Activated CD8-positive, alpha-beta memory T cell treated with anti-CD3 and anti-CD28 coated beads for 1 hour (primary cell): Measurements from ENCODE around the gene IL11.

ENCODE experiments used
- DNase-seq, 2 donors: peaks; one replicate each; pipeline ENCODE4 v3.0.0-alpha.2; 2020; ENCODE audit warnings: low read depth in 1 of 2; ENCODE audit errors: extremely low read depth in 1 of 2

Gene IL11

DNA sequence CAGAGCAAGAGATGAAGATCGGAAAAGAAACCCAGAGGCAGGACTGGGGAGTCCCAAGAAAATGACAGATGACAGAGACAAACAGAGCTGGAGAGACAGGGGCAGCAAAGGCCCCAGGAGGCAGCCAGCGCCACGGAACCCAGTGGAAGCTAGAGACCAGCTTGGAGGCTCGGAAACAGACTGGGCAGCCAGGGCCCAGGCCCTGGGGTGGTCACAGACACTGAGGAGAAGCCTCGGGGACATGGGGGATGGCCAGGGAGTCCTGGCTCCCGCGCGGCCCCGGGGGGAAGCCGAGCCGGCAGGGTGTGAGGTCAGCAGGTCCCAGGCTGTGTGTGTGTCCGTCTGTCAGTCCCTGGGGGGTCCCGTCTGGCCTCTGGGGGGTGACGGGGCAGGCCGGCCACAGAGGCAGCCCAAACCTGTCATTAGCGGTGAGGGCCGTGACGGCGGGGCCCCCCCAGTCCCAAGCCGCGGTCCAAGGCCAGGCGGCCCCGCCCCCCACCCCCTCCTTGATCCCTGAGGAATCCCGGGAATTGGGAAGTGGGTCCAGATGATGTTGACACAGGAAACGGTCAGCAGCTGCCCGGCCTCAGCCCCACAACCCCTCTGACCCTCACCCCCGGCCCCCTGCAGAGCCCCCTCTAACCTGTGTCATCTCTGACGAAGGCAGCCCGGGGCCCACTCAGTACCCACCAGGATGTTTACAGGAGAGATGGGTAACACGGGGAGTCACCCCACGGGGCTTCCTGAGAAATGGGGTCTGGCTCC is 3.9 kb upstream of the IL11 start:
- DNase-seq = no peak

- DNase-seq = no peak
Observed at GRCh38 chr19:55373306-55373992, 3.2 kb upstream of the IL11 start.

DNA sequence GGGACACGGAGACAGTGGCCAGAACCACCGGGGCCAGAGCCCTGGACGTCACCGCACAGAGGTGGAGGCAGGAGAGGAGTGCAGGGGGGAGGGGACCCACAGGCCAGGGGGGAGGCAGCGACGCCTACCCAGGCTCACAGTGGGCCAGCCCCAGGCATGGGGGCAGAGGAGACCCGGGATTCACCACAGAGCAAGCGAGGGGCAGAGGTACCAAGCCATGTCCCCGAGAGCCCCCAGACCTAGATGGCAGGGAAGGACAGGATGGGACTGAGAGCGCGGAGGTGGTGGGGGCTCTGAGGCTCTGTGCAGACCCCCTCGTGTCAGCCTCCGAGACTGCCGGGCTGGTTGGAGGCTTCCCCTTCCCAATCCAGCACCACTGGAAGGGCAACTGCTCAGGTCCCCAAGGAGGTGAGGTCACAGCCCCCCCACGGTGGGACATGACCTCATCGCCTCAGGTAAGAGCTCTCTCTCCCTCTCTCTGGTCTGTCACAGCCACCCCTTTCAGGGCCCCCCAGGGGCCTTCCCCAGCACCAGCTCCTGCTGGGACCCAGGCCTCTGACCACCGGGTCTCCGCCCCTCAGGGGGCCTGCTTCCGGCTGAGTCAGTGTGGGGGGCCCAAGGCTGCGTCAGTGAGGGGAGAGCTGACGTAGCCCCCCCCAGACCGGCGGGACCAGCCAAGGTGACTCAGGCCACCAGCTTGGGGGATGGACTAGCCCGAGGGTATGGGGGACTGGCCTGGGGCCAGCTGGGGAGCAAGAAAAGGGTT is 2.2 kb upstream of the IL11 start:
- DNase-seq = no peak

DNA sequence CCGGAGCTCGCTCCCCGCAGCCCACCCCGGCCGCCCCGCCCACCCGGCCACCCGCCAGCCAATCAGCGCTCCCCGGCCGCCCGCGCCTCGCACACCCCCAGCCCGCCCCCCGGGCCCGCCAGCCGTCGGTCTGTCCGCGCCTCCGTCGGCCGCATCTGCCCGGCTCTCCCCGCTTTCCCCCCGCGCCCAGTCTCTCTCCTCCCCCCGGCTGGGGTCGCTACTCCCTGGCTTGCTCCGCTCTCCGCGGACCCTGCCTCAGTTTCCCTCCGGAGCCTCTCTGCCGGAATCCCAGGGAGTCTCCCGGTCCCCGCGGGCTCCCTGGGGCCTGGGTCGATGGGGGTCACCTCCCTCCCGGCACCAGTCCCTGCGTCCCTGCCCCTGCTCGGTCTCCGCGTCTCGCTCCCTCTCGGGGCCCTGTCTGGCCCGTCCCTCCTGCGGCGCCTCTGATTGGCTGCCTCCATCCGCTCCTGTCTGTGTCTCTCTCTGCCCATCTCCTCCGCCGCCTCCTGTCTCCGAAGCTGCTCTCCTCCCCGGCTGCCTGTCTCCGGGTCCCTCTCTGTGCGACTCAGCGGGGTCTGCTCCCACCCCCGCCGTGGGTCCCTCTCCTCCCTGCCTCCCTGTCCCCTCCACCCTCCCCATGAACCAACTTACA is 484 bp downstream of the IL11 start:
- DNase-seq = no peak

GRCh38 chr19:55368701-55369563 is 1.3 kb downstream of the IL11 start:
- no peak for DNase-seq

DNA sequence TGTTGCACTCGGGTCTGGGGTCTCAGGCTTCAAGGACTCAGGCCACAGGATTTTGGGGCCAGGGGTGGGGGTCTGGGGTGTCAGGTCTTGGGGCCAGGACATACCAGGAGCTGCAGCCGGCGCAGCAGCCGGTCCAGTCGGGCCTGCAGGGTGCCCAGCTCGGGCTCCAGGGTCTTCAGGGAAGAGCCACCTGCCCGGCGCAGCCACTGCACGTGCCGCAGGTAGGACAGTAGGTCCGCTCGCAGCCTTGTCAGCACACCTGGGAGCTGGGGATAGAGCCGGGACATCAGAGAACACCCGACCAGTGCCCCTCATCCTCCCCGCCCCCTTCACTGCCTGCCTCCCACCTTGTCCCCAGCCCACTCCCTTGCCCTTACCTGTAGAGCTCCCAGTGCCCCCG is 2.2 kb downstream of the IL11 start:
- no peak for DNase-seq

DNA sequence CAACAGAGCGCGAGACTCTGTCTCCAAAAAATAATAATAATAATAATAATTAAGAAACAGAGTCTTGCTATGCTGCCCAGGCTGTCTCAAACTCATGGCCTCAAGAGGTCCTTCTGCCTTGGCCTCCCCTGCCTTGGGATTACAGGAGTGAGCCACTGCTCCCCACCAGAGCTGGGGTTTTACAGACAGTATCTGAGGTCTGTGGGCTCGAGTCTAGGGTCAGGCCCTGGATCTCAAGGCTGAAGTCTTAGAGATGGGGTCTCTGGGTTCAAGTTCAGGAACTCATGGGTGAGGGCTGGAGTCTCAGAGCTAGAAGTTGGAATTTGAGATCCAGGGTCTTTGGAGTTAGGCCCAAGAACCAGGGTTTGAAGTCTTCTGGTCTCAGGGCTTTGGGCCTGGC is 3.5 kb downstream of the IL11 start:
- no peak for DNase-seq

DNA sequence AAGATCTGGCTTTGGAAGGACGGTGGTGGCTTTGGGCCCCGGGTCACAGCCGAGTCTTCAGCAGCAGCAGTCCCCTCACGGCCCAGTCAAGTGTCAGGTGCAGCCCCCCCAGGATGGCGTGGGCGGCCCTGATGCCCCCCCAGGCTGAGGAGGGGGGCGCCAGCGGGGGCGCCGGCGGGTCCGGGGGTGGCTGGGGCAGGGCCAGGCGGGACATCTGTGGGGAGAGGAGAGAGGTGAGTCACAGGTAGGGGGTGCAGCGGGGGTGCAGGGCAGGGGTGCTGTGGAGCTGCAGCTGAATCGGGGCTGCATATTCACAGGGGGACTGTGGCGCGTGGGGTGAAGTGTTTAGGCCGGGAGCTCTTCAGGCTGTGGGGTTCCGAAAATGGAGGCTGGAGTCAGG is 4.3 kb downstream of the IL11 start:
- DNase-seq = no peak

- no peak for DNase-seq
Observed at GRCh38 chr19:55365245-55365644, 5.0 kb downstream of the IL11 start.

DNA sequence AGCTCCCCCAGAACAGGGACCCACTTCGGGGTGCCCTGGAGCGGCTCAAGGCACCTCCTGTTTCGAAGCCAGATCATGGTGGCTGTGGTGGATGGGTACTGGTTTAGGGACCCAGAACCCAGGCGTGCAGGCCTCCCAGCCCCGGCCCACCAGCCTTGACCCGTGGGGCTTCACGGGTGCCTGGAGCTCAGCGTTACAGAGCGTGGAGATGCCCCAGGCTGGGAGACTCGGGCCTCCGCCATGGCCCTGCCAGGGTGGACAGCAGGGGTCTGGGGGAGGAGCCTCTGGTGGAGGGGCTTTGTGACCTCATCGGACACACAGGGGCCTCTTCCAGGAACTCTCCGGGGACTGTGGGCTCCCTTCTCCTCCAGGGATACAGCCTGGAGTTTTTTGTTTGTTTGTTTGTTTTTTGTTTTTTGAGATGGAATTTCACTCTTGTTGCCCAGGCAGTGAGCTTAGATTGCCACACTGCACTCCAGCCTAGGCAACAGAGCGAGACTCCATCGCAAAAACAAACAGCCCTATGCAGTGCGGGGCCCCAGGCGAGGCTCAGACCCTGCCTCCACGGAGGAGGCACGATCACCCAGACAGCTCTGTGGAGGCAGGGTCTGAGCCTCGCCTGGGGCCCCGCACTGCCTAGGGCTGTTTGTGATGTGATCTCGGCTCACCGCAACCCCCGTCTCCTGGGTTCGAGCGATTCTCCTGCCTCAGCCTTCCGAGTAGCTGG is 7.1 kb downstream of the IL11 start, which contains the start of gene GARIN5B:
Gene GARIN5B (minus strand): TSS at position 271 of the 727 bp plus-strand sequence. CDS start 194 bp downstream, at position 77.
- no peak for DNase-seq

GRCh38 chr19:55362174-55362989 is 7.9 kb downstream of the IL11 start:
- no peak for DNase-seq

DNA sequence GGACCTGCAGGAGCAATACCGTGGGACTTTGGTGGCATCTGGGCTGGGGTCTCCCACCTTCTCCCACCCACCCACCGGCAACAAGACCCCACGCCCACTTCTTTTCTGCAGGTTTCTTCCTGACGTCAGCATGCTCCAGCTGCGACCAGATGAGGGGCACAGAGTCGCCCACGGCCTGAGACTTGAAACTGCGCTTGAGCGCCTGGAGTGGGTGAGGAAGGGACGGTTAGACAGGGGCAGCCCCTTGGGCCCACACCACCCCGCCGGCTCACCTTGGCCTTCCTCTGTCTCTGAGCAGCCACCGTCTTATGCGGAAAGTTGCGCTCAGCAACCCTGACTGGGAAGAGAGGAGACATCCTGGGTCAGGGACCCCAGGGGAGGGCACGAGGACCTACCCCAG is 9.4 kb downstream of the IL11 start:
- no peak for DNase-seq

DNA sequence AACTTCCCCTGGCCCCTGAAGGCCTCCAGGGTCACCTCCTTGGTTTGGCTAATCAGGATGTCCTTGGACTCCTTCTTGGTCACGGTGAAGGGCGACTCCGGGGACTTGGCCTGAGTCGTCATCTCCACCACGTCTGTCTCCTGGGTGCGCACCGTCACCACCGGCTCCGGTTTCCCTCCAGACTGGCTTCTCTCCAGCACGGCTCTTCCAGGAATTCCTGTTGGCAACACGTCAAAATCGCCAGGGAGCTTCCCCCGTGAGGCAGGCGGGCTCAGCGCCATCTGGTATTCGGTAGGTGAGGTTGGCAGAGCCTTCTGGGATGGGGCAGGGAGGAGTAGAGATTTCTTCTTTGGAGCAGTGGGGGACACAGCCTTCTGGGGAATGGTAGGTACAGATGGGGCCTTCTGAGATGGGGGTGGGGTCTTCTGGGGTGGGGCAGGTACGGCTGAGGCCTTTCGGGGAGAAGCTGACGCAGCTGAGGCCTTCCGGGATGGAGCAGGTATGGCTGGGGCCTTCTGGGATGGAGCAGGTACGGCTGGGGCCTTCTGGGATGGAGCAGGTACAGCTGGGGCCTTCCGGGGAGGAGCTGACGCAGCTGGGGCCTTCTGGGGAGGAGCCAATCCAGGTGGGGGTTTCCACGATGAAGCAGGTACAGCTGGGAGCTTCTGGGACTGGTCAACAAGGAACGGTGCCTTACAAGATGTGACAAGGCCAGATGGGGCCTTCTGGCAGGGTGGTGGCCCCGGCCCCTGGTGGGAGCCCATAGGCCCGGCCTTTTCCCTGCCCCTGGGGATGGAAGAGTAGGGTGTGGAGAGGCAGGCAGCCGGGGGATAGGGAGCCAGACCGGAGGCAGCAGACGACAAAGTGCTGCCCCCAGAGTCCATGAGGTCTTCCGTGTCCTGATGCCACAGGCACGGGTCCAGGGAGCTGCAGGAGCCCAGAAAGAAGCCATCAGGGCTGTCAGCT is 11.0 kb downstream of the IL11 start:
- DNase-seq = no peak

DNA sequence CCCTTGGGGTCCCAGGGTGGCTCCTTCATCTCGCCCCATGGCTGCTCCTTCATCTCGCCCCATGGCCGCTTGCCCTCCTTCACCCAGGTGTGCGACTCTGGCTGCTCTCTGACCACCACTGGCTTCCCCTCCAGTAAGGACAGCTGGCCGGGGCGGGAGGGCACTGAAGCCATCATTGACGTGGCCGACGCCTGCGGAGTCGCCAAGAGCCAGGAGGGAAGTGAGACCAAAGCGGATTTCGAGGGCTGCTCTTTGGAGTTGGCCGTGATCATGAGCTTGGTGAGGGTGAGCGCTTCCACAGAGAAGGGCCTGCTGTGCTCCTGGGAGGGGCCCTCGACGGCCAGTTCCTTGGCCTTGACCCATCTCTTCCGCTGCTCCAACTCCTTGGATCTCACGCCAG is 11.8 kb downstream of the IL11 start:
- no peak for DNase-seq

DNA sequence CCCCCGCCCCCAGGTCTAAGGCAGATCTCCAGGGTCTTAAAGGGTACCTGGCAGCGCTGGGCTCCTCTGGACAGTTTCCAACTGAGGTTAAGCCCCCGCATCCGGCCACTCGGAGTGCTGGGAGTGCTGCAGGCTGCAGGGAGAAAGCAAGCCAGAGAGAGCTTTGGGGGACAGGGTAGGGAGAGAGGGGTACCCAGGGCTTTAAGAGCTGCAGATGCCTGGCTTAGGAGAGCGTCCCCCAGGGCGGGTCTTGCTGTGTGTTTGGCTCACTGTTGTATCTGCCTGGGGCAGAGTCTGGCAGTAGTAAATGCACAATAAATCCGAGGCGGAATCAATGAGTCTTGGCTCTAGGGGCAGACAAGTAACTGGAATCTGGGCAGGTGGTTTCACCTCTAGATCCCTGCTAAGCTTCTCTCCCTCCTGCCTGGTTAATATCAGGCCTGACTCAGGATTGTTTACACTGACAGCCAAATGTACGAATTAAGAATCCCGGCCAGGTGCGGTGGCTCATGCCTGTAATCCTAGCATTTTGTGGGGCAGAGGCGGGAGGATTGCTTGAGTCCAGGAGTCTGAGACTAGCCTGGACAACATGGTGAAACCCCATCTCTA is 14.9 kb downstream of the IL11 start:
- DNase-seq = no peak

GRCh38 chr19:55354698-55355212 is 15.5 kb downstream of the IL11 start, which contains the start of gene COX6B2:
Gene COX6B2, minus strand, starts transcription at chr19:55354719. Its CDS starts 198 bp downstream, at chr19:55354521.
- no peak for DNase-seq
